Omental fat pad (tissue), 4 donors: Measurements from ENCODE around the gene ZNF79. TPM values are rescaled to one million over a fixed set of nuclear protein-coding genes. Genes with fewer than 3 reads are reported as not detected.

ENCODE experiments used
- ATAC-seq: fragments of 150-250 bp; one replicate; pipeline ENCODE4 v1.9.1; 2016; ENCODE audit warnings: mild to moderate bottlenecking, moderate library complexity; ENCODE audit not compliant: low FRiP score
- DNase-seq: peaks from one replicate; pipeline ENCODE4 v3.0.0-alpha.2; 2019; ENCODE audit warnings: low spot score
- total RNA-seq, 4 donors: library from RNA; depleted of rRNA; stranded (reverse); fragments of >200 nt; gene quantifications; one replicate each; pipeline ENCODE4 v1.1.0, GENCODE V29; 2016
- TF ChIP-seq, protein P1 (sequence below), 3 donors: fragments of 450-650 bp; IDR thresholded peaks; one replicate each; pipeline ENCODE4 v1.5.1; 2016 to 2017; ENCODE audit warnings: antibody characterized with exemption in 3 of 3, mild to moderate bottlenecking in 3 of 3, moderate library complexity in 2 of 3

Gene ZNF79
- total RNA-seq, 4 donors from 2014 or later: 5.0 to 15.4 (median 6.3) TPM

DNA sequence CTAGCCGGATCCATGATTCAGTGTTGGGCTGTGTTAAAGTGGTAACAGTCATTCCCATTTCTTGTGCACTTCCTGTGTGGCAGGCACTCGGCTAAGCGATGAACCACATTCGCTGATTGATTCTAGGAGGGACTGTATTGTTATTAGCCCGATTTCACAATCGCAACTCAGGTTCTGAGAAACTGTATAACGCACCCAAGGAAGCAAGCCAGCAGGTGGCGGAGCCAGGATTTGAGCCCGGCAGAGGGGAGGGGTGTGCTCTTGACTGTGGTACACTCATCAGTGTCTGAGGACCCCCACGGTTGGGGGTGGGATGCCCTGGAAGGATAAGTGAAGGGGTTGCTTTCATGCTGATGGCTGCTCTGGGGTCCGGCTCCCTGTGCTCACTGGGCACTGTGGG, 61.8 kb downstream of the ZNF79 start:
- TF ChIP-seq, protein P1, sequence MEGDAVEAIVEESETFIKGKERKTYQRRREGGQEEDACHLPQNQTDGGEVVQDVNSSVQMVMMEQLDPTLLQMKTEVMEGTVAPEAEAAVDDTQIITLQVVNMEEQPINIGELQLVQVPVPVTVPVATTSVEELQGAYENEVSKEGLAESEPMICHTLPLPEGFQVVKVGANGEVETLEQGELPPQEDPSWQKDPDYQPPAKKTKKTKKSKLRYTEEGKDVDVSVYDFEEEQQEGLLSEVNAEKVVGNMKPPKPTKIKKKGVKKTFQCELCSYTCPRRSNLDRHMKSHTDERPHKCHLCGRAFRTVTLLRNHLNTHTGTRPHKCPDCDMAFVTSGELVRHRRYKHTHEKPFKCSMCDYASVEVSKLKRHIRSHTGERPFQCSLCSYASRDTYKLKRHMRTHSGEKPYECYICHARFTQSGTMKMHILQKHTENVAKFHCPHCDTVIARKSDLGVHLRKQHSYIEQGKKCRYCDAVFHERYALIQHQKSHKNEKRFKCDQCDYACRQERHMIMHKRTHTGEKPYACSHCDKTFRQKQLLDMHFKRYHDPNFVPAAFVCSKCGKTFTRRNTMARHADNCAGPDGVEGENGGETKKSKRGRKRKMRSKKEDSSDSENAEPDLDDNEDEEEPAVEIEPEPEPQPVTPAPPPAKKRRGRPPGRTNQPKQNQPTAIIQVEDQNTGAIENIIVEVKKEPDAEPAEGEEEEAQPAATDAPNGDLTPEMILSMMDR (IDR thresholded peaks at IDR 0.05): no peak
- ATAC-seq (peak; percentile 52), DNase-seq (no peak)

DNA sequence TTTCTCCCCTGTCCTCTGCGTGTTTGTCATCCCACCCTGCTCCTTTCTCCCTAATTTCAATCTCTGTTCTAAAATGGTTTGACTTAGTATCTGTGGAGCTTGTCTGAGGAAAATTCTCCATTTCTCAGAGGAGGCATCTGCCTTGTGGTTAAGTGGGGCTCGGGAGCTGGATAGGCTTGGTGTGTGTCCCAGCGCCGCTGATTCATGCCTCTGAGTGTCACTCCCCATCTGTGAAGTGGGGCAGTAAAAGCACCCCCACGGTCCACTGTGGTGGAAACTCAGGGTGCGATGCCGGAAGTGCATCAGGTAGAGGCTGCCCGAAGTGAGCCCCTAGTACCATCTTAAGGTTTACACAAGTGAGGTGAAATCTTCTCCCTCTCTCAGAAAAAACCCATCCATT, 64.8 kb downstream of the ZNF79 start:
- no peak for DNase-seq
- TF ChIP-seq, protein P1 (IDR thresholded peaks at IDR 0.05): no peak
- ATAC-seq: no peak

DNA sequence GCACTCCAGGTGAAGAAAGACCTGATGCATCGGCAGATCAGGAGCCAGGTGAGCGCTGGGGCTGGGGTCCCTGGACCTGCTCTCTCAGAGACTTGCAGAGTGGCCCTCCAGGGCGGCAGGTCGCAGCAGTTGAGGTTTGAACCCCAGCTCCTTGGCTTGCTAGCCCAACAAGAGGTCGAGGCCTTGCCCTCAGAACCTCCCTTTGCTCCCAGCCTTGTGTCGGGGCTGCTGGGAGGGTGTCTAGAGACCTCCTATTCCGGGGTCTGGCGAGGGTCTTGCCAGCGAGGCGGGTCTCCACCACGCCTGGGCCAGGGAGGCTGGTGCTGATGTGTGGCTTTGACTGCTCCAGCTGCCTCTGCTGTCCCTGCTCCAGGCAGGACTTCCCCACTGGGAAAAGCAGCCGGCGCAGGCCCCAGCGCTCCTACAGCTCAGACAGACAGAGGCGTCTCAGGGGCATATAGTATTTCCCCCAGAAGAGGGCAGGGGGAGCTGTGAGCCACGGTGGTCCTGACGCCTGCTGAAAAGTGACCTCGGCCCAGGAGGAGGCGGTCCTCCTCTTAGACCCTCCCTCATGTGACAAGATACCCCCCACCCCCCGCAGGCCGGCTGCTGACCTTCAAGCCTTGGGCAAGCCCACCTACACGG, 65.4 kb downstream of the ZNF79 start:
- DNase-seq: no peak
- no peak for ATAC-seq
- TF ChIP-seq, protein P1 (IDR thresholded peaks at IDR 0.05): no peak

DNA sequence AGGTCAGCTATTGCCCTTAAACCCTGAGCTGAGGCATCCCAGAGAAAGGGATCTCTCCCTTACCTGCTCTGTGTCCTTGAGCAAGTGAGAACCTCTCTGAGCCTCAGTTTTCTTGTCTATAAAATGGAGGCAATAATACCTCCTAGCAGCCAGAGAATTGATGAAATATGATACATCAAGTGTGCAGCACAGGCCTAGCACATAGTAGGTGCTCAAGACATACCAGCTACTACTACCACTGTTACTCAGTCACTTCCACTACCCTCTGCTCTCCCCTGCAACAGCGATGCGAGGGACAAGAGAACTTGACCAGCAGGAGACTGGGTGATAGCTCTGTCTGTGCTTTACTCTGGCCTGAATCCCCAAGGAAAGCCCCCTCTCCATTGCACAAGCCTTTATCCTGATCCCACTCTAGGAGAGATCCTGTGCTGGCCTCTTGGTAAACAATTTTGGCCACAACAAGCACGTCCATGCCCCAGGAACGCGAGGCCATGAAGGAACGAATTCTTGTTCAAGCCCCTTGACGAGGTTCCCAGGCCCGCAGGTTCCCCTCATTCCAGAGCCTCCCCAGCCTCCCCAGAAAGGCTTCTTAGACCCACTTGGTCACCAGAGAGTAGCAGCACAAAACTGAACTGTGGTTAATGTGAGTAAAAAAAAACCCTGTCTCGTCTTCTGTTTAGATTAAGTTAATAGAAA, 66.5 kb downstream of the ZNF79 start:
- TF ChIP-seq, protein P1 (IDR thresholded peaks at IDR 0.05): no peak
- no peak for ATAC-seq

DNA sequence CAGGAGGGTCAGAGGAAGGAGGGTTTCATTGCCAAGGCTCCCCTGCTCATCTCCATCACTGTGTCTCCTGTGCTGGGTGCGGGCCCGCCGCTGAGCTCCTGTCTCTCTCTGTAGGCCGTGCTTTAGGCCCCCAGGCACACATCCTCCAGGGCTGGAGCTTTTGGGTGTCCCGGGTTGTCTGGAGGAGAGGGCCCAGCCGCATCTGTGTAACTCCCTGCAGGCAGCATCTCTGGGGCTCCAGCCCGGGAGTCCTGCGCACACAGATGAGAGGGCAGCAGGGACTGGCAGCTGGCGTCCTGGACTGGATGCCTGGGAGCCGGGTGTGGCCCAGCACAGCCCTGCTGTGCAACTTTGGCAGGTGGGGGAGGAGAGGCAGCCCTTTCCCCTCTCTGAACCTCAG, 67.3 kb downstream of the ZNF79 start:
- no peak for ATAC-seq
- no peak for DNase-seq
- TF ChIP-seq, protein P1 (IDR thresholded peaks at IDR 0.05): no peak

More for the DNA sequence above, 66.5 kb downstream of the ZNF79 start:
- no peak for DNase-seq

DNA sequence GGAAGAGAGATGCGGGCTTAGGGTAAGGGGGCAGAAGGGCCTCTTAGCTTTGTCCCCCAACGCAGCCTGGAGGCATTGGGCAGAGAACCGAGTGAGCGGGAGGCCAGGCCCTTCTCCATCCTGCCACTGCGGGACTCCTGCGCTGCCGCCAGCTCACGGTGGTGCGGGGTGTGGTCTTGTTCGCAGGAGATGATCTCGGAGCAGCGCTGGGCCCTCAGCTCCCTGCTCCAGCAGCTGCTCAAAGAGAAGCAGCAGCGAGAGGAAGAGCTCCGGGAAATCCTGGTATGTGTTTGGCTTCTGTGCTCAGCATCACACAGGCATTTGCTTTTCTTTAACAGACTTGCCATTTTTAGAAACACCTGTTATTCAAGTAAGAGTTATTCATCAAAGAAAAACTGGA, 68.4 kb downstream of the ZNF79 start:
- no peak for DNase-seq
- TF ChIP-seq, protein P1 (IDR thresholded peaks at IDR 0.05): no peak
- ATAC-seq: no peak
